GM12891 (cell line): ENCODE results near the gene HOXD11.

Experiments used
- PAX5 ChIP-seq: IDR thresholded peaks from 2 replicates; pipeline ENCODE4 v1.6.1; 2011; ENCODE audit warnings: low read length, moderate library complexity, mild to moderate bottlenecking; ENCODE audit not compliant: insufficient read depth, severe bottlenecking
- POLR2A ChIP-seq: IDR thresholded peaks from 2 replicates; pipeline ENCODE4 v1.6.1; 2011; ENCODE audit warnings: low read depth, low read length, control low read depth
- POLR2AphosphoS5 ChIP-seq: IDR thresholded peaks from 2 replicates; pipeline ENCODE4 v1.6.1; 2011; ENCODE audit warnings: low read depth, low read length, control low read depth
- SPI1 ChIP-seq: IDR thresholded peaks from 2 replicates; pipeline ENCODE4 v1.6.1; 2011; ENCODE audit warnings: low read depth, low read length, control low read depth
- TAF1 ChIP-seq: IDR thresholded peaks from 2 replicates; pipeline ENCODE4 v1.6.1; 2011; ENCODE audit warnings: low read depth, low read length, control low read depth

GRCh38 chr2:176103194-176103593 is 3.9 kb upstream of the HOXD11 start:
- TF ChIP-seq POLR2A (no peak), POLR2AphosphoS5 (no peak), TAF1 (no peak), SPI1 (no peak), PAX5 (no peak)
